Heart left ventricle (tissue), 16 donors: ENCODE results near the gene TNS1. TPM values are rescaled to one million over a fixed set of nuclear protein-coding genes. Genes with fewer than 3 reads are reported as not detected.

Experiments used
- ATAC-seq, 4 donors: fragments of 200-7000 bp; cut with Tn5 transposase; one replicate each; pipeline ENCODE4 v1.9.1; 2020 to 2022; ENCODE audit warnings: moderate library complexity in 4 of 4, mild to moderate bottlenecking in 3 of 4, moderate number of reproducible peaks in 1 of 4
- DNase-seq, 5 donors: peaks; one replicate each; pipeline ENCODE4 v3.0.0-alpha.2; 2020
- H3K27ac ChIP-seq, 12 donors: fragments of 200-600 bp; sonication (generic) in 4 of 12; one replicate each; pipeline versions ENCODE4 v1.5.0 to v1.8.0; 2016 to 2022; ENCODE audit warnings: mild to moderate bottlenecking in 2 of 12
- H3K27me3 ChIP-seq, 9 donors: fragments of 200-600 bp; sonication (generic) in 2 of 9; one replicate each; pipeline versions ENCODE4 v1.5.1 to v1.8.0; 2016 to 2022; ENCODE audit warnings: mild to moderate bottlenecking in 3 of 9
- H3K36me3 ChIP-seq, 9 donors: fragments of 200-600 bp; sonication (generic) in 2 of 9; one replicate each; pipeline versions ENCODE4 v1.5.0 to v1.8.0; 2018 to 2022; ENCODE audit warnings: mild to moderate bottlenecking in 2 of 9
- H3K4me1 ChIP-seq, 12 donors: fragments of 200-600 bp; sonication (generic) in 4 of 12; one replicate each; pipeline versions ENCODE4 v1.5.0 to v1.8.0; 2016 to 2022; ENCODE audit warnings: mild to moderate bottlenecking in 3 of 12
- H3K4me3 ChIP-seq, 12 donors: fragments of 200-600 bp; sonication (generic) in 4 of 12; one replicate each; pipeline versions ENCODE4 v1.5.0 to v1.8.0; 2017 to 2022; ENCODE audit warnings: mild to moderate bottlenecking in 9 of 12, moderate library complexity in 4 of 12
- H3K9me3 ChIP-seq, 12 donors: fragments of 200-600 bp; sonication (generic) in 4 of 12; one replicate each; pipeline versions ENCODE4 v1.5.0 to v1.8.0; 2016 to 2022; ENCODE audit warnings: mild to moderate bottlenecking in 1 of 12
- POLR2A ChIP-seq, 2 donors: fragments of 450-650 bp; IDR thresholded peaks; one replicate each; pipeline ENCODE4 v1.6.1; 2017; ENCODE audit warnings: antibody characterized with exemption in 2 of 2, mild to moderate bottlenecking in 2 of 2, moderate library complexity in 2 of 2
- WGBS, 4 donors: extraction: QIAGEN DNeasy Blood & Tissue Kit in 2 of 4; methylation state at CpG; one replicate each; pipeline versions ENCODE4 v1.1.5 to v1.1.7; 2013 to 2018; 5-methylcytosine and 5-hydroxymethylcytosine counted together
- intact Hi-C, 10 donors: fragments of 100-400 bp; cut with DNase I; formaldehyde crosslinking; loops; one replicate each; pipeline versions ENCODE4 v1.11.1 to v1.14.2; 2022
- polyA plus RNA-seq, 2 donors: library from polyadenylated mRNA; stranded (reverse); fragments of 200-250 nt; gene quantifications; one replicate each; pipeline ENCODE4 v1.2.3, GENCODE V29; 2013
- total RNA-seq, 9 donors: library from RNA; depleted of rRNA in 2 of 9; stranded (reverse); fragments of >200 nt in 2 of 9; fragmentation: NEBNext Ultra II Directional in 3 of 9; extraction: Animal tissue kit (Norgen Biotek cat#: 25700) in 3 of 9; gene quantifications; one replicate each; pipeline versions ENCODE4 v1.1.0 to v1.2.4, GENCODE V29; 2016 to 2023
- TF ChIP-seq, protein P1 (sequence below), 12 donors: fragments of 200-600 bp; sonication (generic) in 4 of 12; IDR thresholded peaks; one replicate each; pipeline versions ENCODE4 v1.5.0 to v1.8.0; 2018 to 2022; ENCODE audit warnings: antibody characterized with exemption in 12 of 12, mild to moderate bottlenecking in 5 of 12
- donor health status: ischemic (EF 13 %, LVEDD 7.1; RV severe dilation, severe dysfunction).
- donor health status: healthy with polysubstance abuse.
- donor health status: DM: no; HTN: yes; CAD: no.
- donor health status: DM: no; HTN: no; CAD: no.
- donor health status: ischemic (EF 25% LVEDD 6.9; RV normal size, moderate dysfunction).
- donor health status: ischemic (EF 25% LVEDD 5.7; RV mildly dilated, moderate dysfunction).
- donor health status: healthy.
- donor health status: DM: yes; HTN: yes; CAD: no.
- donor health status: ischemic (EF 35%, LVEDD 5.7; RV mildly dilated, moderate dysfunction).
- donor health status: nonischemic (EF 11% LVEDD 7.7; RV severe dilation, severe dysfunction).
- donor health status: DM: yes; HTN: yes; CAD: no.
- donor health status: PGD.
- donor health status: ischemic (EF 29% LVEDD 5.4; RV normal size, mild dysfunction).
- donor health status: nonischemic (EF 23%, LVEDD 6.1; RV moderate dilation, normal function).

Gene TNS1
- total and polyA plus RNA-seq, 11 donors, result 243 to 899 (median 669) TPM

DNA sequence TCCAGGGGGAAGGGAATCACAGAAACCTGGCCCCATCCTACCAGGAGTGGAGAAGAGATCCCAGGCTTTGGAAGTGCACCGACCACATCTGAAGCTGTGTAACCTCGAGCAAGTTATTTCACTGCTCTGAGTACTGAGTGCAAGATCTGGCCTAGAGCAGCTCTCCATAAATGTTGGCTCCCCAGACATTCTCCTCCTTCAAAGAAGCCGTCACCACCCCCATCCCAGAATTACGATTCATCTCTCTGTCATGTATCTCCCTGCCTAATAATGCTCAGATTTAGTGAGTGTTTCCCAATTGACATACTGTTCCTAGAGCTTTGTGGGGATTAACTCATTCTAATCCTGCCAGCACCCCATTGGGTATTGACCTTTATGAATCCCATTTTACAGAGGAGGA lies 51.7 kb downstream of the TNS1 start:
- TF ChIP-seq POLR2A (IDR thresholded peaks at IDR 0.05), result no peak
- TF ChIP-seq, protein P1, sequence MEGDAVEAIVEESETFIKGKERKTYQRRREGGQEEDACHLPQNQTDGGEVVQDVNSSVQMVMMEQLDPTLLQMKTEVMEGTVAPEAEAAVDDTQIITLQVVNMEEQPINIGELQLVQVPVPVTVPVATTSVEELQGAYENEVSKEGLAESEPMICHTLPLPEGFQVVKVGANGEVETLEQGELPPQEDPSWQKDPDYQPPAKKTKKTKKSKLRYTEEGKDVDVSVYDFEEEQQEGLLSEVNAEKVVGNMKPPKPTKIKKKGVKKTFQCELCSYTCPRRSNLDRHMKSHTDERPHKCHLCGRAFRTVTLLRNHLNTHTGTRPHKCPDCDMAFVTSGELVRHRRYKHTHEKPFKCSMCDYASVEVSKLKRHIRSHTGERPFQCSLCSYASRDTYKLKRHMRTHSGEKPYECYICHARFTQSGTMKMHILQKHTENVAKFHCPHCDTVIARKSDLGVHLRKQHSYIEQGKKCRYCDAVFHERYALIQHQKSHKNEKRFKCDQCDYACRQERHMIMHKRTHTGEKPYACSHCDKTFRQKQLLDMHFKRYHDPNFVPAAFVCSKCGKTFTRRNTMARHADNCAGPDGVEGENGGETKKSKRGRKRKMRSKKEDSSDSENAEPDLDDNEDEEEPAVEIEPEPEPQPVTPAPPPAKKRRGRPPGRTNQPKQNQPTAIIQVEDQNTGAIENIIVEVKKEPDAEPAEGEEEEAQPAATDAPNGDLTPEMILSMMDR (IDR thresholded peaks at IDR 0.05), result no peak
- Histone ChIP-seq H3K27me3 (no peaks in the 10 kb centered on the region), H3K4me3 (no peak overlapping the region), H3K9me3 (no peaks in the 10 kb centered on the region), H3K27ac (peak overlapping the region in 9 of 12 donors; percentile 11 to 97 (median 85)), H3K36me3 (no peaks in the 10 kb centered on the region), H3K4me1 (peaks cover 20 to 93% (median 68%) of the 10 kb centered on the region in 12 donors)
- ATAC-seq, result no peak
- DNase-seq, result peak in 2 of 5 donors; percentile 11 to 12
- 78 to 88% (median 86%) methylated on average over 4 of the region's 4 CpGs for WGBS, 4 donors
- intact Hi-C loops, result loop anchor here in 1 of 10 donors (5.0 kb wide), 1 partner anchor 36 kb away; no protein-coding TSS in a partner anchor

- intact Hi-C loops, result loop anchor here in 1 of 10 donors (5.0 kb wide), 1 partner anchor 37 kb away; no protein-coding TSS in a partner anchor
- H3K27ac ChIP-seq, result peak overlapping the region in 8 of 12 donors; percentile 11 to 97 (median 40)
- peak in 1 of 4 donors; percentile 4 for ATAC-seq
- H3K36me3 ChIP-seq, result no peaks in the 10 kb centered on the region
- no peak overlapping the region for H3K4me3 ChIP-seq
- 68 to 72% (median 71%) methylated on average over 10 of the region's 10 CpGs for WGBS, 4 donors
- no peaks in the 10 kb centered on the region for H3K9me3 ChIP-seq
- H3K4me1 ChIP-seq, result peaks cover 20 to 93% (median 66%) of the 10 kb centered on the region in 12 donors
- TF ChIP-seq POLR2A (IDR thresholded peaks at IDR 0.05), result no peak
- peak in 4 of 5 donors; percentile 45 to 68 (median 56) for DNase-seq
- no peaks in the 10 kb centered on the region for H3K27me3 ChIP-seq
Measured at GRCh38 chr2:217950401-217950871, 52.4 kb downstream of the TNS1 start.

DNA sequence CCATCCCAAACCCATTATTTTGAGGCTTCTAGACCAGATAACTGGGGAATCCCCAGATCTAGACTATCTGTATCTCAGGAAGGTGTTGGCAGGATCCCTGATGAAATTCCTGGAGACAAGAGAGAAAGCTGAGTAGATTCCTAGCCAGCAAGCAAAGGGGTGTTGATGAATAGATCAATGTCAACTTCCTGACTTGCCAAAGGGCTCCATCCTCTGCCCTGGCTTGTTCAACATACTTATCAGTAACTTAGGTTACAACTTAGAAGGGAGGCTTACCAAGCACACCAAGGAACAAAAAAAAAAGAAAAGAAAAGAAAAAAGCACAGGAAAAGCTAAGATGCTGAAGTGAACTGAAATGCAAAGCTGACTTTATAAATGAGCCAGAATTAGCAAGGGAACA lies 53.3 kb downstream of the TNS1 start:
- Histone ChIP-seq H3K36me3 (no peaks in the 10 kb centered on the region), H3K9me3 (no peaks in the 10 kb centered on the region), H3K4me3 (no peak overlapping the region), H3K27me3 (no peaks in the 10 kb centered on the region), H3K27ac (peak overlapping the region in 1 of 12 donors; percentile 97), H3K4me1 (peaks cover 18 to 93% (median 62%) of the 10 kb centered on the region in 12 donors)
- DNase-seq (no peak), ATAC-seq (no peak)
- TF ChIP-seq, protein P1 (IDR thresholded peaks at IDR 0.05), result no peak
- TF ChIP-seq POLR2A (IDR thresholded peaks at IDR 0.05), result no peak
- intact Hi-C loops, result loop anchor here in 1 of 10 donors (2.0 kb wide), 1 partner anchor 31 kb away; no protein-coding TSS in a partner anchor

- Histone ChIP-seq H3K4me1 (peaks cover 15 to 92% (median 61%) of the 10 kb centered on the region in 12 donors), H3K4me3 (no peak overlapping the region), H3K9me3 (no peaks in the 10 kb centered on the region), H3K36me3 (no peaks in the 10 kb centered on the region), H3K27ac (peak overlapping the region in 1 of 12 donors; percentile 97), H3K27me3 (no peaks in the 10 kb centered on the region)
- DNase-seq, result peak in 2 of 5 donors; percentile 16 to 17
- TF ChIP-seq, protein P1 (IDR thresholded peaks at IDR 0.05), result no peak
- TF ChIP-seq POLR2A (IDR thresholded peaks at IDR 0.05), result no peak
- 81 to 90% (median 85%) methylated on average over 3 to 6 of the region's 6 CpGs for WGBS, 4 donors
- intact Hi-C loops, result loop anchor here in 1 of 10 donors (2.0 kb wide), 1 partner anchor 32 kb away; no protein-coding TSS in a partner anchor
- ATAC-seq, result no peak
Measured at GRCh38 chr2:217948897-217949296, 53.9 kb downstream of the TNS1 start.
